ENCODE measurements around the gene AAR2.

DNA sequence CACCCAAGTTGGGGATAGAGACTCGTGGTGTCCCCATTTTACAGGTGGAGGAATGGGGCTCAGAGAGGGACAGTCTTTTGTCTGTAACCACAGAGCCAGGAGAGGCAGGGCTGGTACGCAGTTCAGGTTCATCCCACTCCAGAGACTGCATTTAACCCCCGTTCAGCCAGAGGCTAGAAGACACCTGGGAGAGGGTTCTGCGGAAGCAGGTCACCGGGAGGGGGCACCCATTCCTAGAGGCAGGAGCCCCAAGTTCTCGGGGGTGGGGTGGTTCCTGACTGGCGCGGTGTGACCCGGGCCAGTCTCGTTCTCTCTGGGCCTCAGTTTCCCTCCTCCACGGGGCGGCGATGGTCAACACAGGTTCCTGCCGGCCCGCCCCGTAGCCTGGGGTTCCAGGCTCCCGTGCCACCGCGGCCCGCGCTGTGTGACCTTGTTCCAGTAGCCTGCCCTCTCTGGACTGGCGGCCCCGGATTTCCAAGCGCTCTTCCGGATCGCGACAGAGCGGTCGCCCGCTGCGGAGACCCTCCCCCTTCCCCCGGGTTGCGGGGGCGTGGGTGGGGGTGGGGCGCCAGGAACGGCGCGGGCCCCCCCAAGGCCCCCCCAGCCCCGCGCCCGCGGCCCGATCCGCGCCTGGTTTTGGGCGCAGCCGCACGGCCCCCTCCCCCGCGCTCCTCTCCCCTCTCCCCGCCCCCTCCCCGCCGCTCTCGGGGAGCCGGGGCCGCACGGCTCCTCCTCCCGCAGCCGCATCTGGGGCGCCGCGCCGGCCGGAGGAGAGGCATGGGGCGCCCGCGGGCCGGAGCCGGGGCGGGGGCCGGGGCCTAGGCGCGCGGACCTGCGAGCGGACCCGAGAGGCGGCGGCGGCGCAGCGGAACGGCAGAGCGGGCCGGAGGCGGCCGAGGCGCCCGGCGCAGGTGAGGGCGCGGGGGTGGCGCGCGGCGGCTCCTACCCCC, 69.6 kb downstream of the AAR2 start, which contains the start of gene DLGAP4:
- TF ChIP-seq TAF1 (IDR thresholded peaks at IDR 0.05; ENCODE audit: borderline replicate concordance, low read depth, low read length) (no peak), POLR2AphosphoS5 (IDR thresholded peaks at IDR 0.05; ENCODE audit: low read depth, low read length) (no peak)

Measured in GM12892 (cell line).